ENCODE data around the gene CHST4. TPM values are rescaled to one million over a fixed set of nuclear protein-coding genes. Genes with fewer than 3 reads are reported as not detected.

CHST4 gene
- polyA plus RNA-seq, 1 of the 3 experiments (the other 2 are of a cell fraction) = 0.08 TPM

DNA sequence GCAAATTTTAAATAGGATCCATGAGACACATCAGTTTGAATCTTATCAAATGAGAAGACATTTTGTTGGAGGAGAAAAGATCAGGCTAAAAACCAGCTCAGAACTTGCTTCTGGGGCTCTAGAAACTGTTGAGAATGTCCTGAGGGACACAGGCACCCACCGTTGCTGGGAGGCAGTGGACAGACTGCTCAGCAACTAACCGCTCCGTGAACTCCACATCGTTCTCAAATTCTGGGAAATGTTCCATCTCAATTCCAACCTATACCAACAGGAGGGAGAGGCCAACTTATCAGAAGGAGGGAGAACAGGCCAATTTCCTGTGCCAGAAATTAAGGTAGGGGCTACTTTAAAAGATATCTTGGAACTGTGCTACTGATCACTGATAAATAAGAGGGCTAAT is 42.3 kb downstream of the CHST4 start:
- H2AFZ ChIP-seq (ENCODE audit: low read depth) = no peak overlapping the region
- H3K27ac ChIP-seq (ENCODE audit: low read depth in 2 of 2, low read length in 1 of 2) = no peak overlapping the region
- no peaks in the 10 kb centered on the region for H3K36me3 ChIP-seq (replicated peaks in 1 of 2; ENCODE audit: control insufficient read depth in 1 of 2, insufficient read depth in 2 of 2, low read length in 1 of 2)
- H4K20me1 ChIP-seq (ENCODE audit: insufficient read depth) = no peaks in the 10 kb centered on the region
- peaks cover 0 to 6% of the 10 kb centered on the region in 2 experiments; a peak in 2 of 4 replicates for H3K4me1 ChIP-seq (ENCODE audit: control insufficient read depth in 1 of 2, insufficient read depth in 2 of 2, low read depth in 1 of 2, low read length in 1 of 2)
- no peak overlapping the region for H3K9ac ChIP-seq
- ChIA-PET CTCF (interaction anchor here (1.9 kb wide), 1 partner anchor 42 kb away, joined by 9 read pairs; no protein-coding TSS in a partner anchor), POLR2A (no interaction called here)
- TF ChIP-seq, protein P1, sequence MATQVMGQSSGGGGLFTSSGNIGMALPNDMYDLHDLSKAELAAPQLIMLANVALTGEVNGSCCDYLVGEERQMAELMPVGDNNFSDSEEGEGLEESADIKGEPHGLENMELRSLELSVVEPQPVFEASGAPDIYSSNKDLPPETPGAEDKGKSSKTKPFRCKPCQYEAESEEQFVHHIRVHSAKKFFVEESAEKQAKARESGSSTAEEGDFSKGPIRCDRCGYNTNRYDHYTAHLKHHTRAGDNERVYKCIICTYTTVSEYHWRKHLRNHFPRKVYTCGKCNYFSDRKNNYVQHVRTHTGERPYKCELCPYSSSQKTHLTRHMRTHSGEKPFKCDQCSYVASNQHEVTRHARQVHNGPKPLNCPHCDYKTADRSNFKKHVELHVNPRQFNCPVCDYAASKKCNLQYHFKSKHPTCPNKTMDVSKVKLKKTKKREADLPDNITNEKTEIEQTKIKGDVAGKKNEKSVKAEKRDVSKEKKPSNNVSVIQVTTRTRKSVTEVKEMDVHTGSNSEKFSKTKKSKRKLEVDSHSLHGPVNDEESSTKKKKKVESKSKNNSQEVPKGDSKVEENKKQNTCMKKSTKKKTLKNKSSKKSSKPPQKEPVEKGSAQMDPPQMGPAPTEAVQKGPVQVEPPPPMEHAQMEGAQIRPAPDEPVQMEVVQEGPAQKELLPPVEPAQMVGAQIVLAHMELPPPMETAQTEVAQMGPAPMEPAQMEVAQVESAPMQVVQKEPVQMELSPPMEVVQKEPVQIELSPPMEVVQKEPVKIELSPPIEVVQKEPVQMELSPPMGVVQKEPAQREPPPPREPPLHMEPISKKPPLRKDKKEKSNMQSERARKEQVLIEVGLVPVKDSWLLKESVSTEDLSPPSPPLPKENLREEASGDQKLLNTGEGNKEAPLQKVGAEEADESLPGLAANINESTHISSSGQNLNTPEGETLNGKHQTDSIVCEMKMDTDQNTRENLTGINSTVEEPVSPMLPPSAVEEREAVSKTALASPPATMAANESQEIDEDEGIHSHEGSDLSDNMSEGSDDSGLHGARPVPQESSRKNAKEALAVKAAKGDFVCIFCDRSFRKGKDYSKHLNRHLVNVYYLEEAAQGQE (IDR thresholded peaks at IDR 0.05; ENCODE audit: low read depth, low read length) = no peak
- TF ChIP-seq FOXM1 (IDR thresholded peaks at IDR 0.05; ENCODE audit: low read depth) (no peak), GABPA (IDR thresholded peaks at IDR 0.05; ENCODE audit: low read depth) (no peak), RFX5 (IDR thresholded peaks at IDR 0.05; ENCODE audit: low read length) (no peak), YY1 (IDR thresholded peaks at IDR 0.05; ENCODE audit: low read depth) (no peak), JUND (IDR thresholded peaks at IDR 0.05) (no peak), SIN3A (IDR thresholded peaks at IDR 0.05; ENCODE audit: borderline replicate concordance, low read depth, low read length) (no peak)
- TF ChIP-seq, protein P2, sequence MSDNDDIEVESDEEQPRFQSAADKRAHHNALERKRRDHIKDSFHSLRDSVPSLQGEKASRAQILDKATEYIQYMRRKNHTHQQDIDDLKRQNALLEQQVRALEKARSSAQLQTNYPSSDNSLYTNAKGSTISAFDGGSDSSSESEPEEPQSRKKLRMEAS (IDR thresholded peaks at IDR 0.05; ENCODE audit: low read depth) = no peak
- H3K9me3 ChIP-seq = no peaks in the 10 kb centered on the region
- H3K4me3 ChIP-seq (ENCODE audit: low read depth in 2 of 2, low read length in 1 of 2) = no peak overlapping the region
- DNase-seq = no peak
- peaks cover 7% of the 10 kb centered on the region for H3F3A ChIP-seq (replicated peaks; ENCODE audit: insufficient read depth)
- WGBS (ENCODE audit: low lambda C conversion rate) = 63% methylated on average over 4 of the region's 4 CpGs
- no peaks in the 10 kb centered on the region for H3K79me2 ChIP-seq (ENCODE audit: insufficient read depth)
- H3K4me2 ChIP-seq = no peak overlapping the region
- peaks cover 7% of the 10 kb centered on the region; the same call in 1 of the 2 replicates for H3K27me3 ChIP-seq (ENCODE audit: insufficient read depth)
- H3K9me2 ChIP-seq = no peaks in the 10 kb centered on the region

DNA sequence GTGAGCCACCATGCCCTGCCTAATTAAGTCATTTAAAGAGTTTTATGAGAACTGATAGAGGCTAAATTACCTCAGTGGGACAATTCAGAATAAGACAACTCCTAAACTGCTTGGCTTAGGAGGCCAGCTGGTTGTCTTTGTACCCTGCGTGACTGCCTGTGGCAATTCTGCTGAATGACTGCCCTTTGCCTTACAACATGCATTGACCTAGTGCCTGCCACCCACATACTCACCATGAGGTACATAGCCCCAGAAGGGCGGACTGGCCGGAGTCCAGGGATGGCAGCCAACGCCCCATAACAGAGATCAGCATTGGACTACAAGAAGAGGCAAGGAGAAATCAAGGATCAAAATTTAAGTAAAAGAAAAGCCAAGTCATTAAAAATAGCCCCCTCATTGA is 43.4 kb downstream of the CHST4 start:
- no peaks in the 10 kb centered on the region for H3K4me1 ChIP-seq (ENCODE audit: control insufficient read depth in 1 of 2, insufficient read depth in 2 of 2, low read depth in 1 of 2, low read length in 1 of 2)
- peaks cover 7% of the 10 kb centered on the region for H3F3A ChIP-seq (replicated peaks; ENCODE audit: insufficient read depth)
- no peak overlapping the region for H3K9ac ChIP-seq
- no peak overlapping the region for H2AFZ ChIP-seq (ENCODE audit: low read depth)
- no peak overlapping the region for H3K4me3 ChIP-seq (ENCODE audit: low read depth in 2 of 2, low read length in 1 of 2)
- 53% methylated on average over 4 of the region's 4 CpGs for WGBS (ENCODE audit: low lambda C conversion rate)
- no peak overlapping the region for H3K27ac ChIP-seq (ENCODE audit: low read depth in 2 of 2, low read length in 1 of 2)
- H3K27me3 ChIP-seq (ENCODE audit: insufficient read depth) = peaks cover 14% of the 10 kb centered on the region; the same call in 1 of the 2 replicates
- DNase-seq = no peak
- ChIA-PET POLR2A (no interaction called here), CTCF (interaction anchor here (1.8 kb wide), 1 partner anchor 42 kb away, joined by 12 read pairs; no protein-coding TSS in a partner anchor)
- H3K79me2 ChIP-seq (ENCODE audit: insufficient read depth) = no peaks in the 10 kb centered on the region
- no peaks in the 10 kb centered on the region for H3K9me3 ChIP-seq
- H3K9me2 ChIP-seq = no peaks in the 10 kb centered on the region
- no peaks in the 10 kb centered on the region for H4K20me1 ChIP-seq (ENCODE audit: insufficient read depth)
- H3K36me3 ChIP-seq (replicated peaks in 1 of 2; ENCODE audit: control insufficient read depth in 1 of 2, insufficient read depth in 2 of 2, low read length in 1 of 2) = no peaks in the 10 kb centered on the region
- no peak overlapping the region for H3K4me2 ChIP-seq
- TF ChIP-seq SMC3 (IDR thresholded peaks at IDR 0.05; ENCODE audit: low read depth, low read length) = no peak
- TF ChIP-seq ELF1 (IDR thresholded peaks at IDR 0.05) = no peak
- no peak for TF ChIP-seq FOXJ3 (CRISPR knock-in tag; IDR thresholded peaks at IDR 0.05)
- TF ChIP-seq TEAD4 (IDR thresholded peaks at IDR 0.05; ENCODE audit: borderline replicate concordance, insufficient read depth) = no peak
- no peak for TF ChIP-seq RXRA (IDR thresholded peaks at IDR 0.05; ENCODE audit: borderline replicate concordance, low read depth)

Data from SK-N-SH (cell line).